Fibroblast of skin of right biceps (primary cell): ENCODE measurements around the gene CXorf38.
A peak's percentile ranks its signal among the peaks of the same experiment; 100 is the strongest.
"Not testable (repeated sequence)": the region's sequence is repeated elsewhere in the genome, so short reads cannot be mapped to it uniquely, and the experiment has no call there.

Source experiments
- DNase-seq: peaks from one replicate; pipeline ENCODE4 v3.0.0-alpha.2; 2013

Gene CXorf38

DNA sequence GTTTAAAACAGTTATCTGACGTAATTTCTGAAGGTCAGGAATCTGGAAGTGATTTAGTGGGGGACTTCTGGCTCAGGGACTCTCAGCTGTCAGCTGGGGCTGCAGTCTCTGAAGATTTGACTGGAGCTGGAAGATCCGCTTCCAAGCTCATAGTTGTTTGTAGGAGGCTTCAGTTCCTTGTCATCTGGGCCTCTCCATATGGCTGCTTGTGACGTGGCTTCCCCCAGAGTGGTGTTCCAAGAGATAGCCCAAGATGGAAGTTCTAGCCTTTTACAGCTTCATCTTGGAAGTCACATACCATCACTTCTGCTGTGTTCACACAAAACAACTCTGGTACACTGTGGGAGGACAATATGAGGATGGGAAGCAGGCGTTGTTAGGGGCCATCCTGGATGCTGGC is 22.1 kb downstream of the CXorf38 start:
- no peak for DNase-seq

DNA sequence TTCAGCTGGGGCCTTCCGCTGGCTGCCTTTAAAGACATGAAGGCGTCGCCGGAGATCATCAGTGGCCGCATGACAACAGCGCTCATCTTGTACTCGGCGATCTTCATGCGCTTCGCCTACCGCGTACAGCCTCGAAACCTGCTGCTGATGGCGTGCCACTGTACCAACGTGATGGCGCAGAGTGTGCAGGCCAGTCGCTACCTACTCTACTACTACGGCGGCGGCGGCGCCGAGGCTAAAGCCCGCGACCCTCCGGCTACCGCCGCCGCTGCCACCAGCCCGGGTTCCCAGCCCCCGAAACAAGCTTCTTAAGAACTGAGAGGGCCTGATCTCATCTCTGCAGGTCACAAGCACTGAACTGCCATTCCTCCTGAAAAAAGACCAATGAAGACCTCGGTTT is 23.7 kb downstream of the CXorf38 start:
- DNase-seq, result no peak

DNA sequence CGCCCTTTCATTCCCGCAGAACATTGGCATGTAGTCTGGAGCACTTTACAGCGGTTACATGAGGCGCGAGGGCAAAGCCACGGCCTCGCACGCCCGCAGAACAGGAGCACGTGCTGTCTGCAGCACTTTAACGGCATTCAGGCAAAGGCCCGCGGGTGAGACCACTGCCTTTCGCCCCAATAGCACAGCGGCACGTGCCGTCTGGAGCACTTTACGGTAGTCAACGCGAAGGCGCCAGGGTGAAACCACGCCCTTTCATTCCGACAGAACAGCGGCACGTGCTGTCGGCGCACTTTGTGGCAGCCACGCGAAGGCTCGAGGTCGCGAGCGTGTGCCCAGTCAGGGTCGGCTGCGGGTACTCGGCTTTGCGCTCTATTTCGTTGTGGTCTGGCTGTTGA is 24.2 kb downstream of the CXorf38 start, which contains the start of gene MPC1L:
Gene MPC1L, plus strand, starts transcription at position 290 of the 398 bp plus-strand sequence. CDS start 138 bp downstream, outside the sequence.
- DNase-seq, result no peak

DNA sequence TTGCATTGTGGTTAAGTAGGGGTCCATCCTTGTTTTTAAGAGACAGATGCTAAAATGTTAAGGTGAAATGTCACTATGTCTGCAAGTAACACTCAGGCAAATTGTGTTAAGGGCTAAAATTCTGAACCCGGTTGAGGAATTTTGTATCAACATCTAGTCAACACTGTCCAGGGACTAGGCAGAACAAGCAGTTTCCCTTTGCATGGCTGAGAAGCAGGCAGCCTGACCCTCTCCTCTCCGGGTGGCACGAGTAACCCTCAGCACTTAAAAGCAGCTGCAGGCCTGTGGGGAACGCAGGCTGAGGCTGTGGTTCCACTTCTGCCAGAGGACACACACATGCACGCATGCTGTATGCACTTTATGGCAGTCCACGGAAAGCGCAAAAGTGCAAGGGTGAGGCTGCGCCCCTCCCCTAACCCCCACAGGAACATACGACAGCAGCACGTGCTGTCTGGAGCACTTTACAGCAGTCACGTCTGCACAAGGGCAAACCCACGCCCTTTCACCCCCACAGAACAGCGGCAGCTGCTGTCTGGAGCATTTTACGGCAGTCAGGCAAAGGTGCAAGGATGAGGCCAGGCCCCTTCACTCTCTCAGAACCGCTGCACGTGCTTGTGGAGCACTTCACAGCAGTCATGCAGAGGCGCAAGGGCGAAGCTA is 24.8 kb downstream of the CXorf38 start:
- DNase-seq, result no peak

DNA sequence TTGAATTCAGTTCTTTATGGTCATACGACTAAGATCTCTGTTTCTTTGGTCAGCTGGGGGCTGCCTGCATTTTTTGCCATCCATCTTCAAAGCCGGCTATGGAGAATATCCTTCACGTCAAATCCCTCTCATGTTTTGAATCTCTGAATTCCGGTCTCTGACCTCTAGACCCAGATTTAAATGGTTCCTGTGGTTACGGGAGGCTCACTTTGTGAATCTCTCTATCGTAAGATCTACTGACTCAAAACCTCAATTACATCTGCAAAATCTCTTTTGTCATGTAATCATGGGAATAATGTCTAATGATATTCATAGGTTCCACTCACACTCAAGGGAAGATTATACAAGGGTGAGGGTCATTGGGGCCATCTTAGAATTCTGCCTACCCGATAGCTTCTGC is 29.8 kb downstream of the CXorf38 start:
- no peak for DNase-seq

DNA sequence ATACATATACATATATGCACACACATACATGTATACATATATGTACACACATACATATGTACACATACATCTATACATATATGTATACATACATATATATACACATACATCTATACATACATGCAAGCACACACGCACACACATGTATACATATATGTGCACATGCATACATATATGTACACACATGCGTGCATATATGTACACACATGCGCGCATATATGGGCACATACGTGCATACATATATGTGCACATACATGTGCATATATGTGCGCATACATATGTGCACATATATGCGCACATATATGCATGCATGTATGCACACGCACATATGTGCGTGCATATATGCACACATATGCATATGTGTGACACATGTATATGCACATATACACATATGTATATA is 31.4 kb downstream of the CXorf38 start:
- no peak for DNase-seq

DNA sequence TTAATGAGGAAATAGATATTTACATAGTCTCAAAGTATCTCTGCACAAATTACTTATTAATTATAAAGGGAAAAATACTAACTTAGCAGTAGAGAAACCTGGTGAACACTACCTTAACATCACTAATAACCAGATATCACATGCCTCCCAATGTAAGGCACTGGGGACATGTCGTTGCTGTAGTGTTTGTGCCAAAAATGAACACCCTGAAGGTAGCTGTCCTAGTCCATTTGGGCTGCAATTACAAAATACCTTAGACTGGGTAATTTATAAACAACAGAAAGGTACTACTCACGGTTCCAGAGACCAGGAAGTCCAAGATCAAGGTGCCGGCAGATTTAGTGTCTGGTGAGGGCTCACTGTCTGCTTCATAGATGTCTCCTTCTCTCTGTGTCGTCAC is 34.9 kb downstream of the CXorf38 start:
- DNase-seq, result no peak

DNA sequence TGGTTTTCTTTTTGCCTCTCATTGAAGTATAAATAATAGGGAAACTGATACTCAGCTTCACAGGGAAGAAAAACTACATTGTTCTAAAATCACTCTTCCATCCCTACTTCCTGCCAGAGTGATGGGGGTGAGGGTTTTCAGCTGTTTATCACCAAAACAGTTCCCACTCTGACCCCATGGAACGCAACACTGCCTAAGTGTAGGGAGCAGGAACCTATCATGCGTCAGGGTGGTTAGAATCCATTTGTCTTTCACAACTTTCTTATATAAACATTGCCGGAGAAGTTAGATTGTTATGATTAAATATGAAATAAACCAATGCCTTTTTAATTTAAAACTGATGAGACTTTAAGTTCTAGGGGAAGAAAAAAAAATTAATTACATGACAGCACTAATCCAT is 40.0 kb downstream of the CXorf38 start:
- no peak for DNase-seq

DNA sequence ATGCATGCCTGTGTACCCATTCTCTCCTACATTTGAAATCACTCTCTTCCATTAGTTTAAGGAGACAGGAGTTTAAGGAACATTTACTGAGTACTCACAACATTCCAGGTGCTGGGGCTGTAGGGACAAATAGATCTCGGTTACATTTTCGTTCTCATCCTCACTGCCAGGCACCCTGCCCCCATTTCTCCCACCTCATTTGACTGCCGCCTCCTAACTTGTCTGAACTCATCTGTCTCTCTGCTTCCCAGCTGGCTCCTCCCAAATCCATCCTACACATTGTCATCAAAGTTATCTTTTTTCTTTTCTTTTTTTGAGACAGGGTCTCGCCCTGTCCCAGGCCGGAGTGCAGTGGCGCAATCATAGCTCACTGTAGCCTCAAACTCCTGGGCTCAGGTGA is 43.9 kb downstream of the CXorf38 start:
- DNase-seq, result no peak

DNA sequence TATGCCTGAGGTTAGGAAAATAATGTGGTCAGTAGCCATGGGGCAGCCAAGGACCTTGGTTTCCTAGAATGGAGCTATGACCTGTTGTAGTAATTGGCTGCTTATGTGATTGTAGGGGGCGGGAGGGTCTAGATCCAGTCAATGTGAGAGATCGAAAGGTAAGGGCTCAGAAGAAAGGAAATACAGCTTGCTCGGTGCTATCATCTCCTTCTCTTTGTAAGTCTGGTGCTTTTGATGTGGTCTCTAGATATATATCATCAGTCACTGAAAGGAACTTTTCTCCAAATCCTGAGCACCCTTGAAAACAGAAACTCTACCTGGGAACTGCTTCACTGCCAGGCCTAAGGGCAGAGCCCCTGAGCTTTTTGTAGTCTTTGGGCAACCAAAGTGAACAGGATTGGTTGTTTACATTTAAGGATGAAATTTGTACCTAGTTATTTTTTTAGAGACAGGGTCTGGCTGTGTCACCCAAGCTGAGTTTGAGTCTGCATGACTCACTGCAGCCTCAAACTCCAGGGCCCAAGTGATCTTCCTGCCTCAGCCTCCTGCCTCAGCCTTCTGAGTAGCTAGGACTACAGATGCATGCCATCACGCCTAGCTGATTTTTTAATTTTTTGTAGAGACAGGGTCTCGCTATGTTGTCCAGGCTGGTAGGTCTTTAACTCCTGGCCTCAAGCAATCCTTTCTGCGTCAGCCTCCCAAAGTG is 57.6 kb downstream of the CXorf38 start:
- DNase-seq, result not testable (repeated sequence)

DNA sequence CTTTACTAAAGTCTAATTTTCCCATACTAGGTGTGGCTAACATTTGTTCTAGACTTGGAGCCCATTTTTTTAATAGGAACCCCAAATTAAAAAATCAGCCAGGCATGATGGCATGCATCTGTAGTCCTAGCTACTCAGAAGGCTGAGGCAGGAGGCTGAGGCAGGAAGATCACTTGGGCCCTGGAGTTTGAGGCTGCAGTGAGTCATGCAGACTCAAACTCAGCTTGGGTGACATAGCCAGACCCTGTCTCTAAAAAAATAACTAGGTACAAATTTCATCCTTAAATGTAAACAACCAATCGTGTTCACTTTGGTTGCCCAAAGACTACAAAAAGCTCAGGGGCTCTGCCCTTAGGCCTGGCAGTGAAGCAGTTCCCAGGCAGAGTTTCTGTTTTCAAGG is 59.7 kb downstream of the CXorf38 start:
- DNase-seq, result not testable (repeated sequence)

DNA sequence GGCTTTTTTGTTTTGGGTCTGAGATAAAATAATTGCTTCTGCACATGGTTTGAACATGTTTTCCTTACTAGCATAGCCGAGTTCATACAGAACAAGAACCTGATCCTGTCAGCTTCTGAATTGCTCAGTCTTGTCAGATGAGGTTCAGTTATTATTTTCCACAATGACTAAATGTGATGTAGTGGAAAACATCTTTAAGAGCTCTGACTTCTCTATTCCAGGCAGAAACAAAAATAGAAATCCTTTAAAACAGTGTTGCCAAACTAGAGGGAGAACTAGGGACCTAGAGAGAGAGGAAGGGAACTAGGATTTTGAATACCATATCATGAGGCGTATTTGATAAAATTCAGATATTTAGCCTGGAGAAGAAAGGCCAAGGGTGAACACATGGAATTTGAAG is 64.5 kb downstream of the CXorf38 start:
- DNase-seq, result no peak

DNA sequence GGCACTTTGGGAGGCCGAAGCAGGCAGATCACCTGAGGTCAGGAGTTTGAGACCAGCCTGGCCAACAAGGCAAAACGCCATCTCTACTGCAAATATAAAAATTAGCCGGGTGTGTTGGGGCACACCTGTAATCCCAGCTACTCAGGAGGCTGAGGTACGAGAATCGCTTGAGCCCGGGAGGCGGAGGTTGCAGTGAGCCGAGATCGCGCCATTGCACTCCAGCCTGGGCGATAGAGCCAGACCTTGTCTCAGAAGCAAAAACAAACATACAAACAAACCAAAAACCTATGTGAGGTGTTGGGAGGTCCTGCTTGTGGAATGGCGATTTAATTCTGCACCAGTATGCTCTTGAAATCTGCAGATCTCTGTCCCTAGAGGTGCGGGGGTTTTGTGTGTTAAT is 65.2 kb downstream of the CXorf38 start:
- not testable (repeated sequence) for DNase-seq

DNA sequence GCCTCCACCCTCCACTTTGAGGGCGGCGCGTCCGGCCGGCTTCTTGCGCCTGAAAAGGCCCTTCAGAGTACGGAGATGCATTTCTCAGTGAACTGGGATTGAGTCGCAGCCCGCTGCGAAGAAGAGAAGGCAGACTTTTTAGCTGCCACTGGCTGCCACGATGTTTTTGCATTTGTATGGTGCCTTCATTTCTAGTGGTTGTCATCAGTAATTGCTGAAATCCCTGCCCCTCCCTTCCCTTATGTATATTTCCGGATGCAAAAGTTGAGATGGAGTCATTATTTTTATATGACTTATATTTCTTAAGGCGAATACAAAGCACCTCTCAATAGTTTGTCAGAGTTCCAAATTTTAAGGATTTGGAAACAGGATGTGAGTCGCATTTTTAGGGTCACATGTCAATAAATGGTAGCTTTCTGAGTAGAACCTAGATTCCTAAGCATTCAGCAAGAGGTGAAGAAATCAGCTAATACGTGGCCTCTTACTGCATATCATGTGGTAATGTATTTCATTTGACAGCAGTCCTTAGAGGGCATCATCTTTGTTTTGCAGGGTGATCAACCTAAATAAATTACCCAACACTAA is 65.9 kb downstream of the CXorf38 start:
- peak; percentile 6 for DNase-seq

DNA sequence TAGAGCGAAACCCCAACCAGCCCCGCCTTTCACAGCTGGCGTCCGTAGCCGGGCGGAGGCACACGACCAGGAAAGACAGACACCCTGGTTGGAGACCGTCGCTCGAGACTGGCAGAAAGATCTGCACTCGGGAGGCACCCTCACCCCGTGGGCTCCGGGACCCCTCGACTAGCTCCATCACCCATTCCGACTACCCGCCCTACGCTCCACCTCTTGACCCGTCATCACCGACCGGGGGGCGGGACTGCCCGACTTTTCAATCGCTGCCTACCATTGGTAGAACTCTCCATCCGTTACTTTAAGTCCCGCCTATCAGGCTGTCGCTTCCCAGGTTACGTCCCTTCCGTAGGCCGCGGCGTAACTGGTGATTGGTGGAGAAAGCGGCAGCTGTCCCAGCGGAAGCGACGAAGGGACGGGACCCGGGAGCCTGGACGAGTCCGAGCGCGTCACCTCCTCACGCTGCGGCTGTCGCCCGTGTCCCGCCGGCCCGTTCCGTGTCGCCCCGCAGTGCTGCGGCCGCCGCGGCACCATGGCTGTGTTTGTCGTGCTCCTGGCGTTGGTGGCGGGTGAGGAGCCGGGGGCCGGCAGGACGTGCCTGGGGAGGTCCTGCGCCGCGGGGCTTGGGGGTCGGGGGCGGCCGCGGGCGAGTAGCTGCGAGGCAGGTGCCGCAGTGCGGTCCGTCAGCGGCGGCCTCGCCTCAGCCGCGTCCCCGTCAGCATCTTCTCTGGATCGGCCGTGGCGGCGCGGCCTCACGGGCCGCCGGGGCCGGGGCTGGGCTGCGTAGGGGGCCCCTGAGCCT is 66.6 kb downstream of the CXorf38 start, which contains the start of gene ATP6AP2:
Gene ATP6AP2, plus strand, starts transcription at position 434 of the 799 bp plus-strand sequence. Its CDS starts 96 bp downstream, at position 530.
- peak; percentile 92 for DNase-seq

DNA sequence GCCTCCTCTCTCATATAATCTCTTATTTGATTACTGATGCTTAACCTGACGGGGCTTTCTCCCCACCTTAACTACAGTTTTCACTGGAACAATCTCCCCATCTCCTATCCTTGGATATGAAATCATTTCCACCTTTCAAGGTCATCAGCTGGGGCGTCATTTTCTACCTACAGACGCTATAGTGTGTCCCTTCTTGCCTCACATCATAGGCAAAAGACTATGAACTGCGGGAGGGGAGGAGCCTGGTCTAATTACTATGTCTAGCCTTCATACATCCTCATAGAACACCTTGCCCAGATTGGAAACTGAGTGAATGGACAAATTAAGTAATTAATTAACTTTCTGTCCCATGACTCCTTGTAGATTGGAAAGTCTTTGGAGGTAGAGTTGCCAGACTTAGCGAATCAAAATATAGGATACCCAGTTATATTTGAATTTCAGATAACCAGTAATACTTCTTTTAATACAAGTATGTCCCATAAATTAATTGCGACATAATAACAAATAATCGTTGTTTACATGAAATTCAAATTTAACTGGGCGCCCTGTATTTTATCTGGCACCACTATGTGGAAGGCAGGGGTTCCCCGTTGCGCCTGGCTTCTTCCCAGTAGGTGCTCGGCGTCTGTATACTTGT is 67.3 kb downstream of the CXorf38 start:
- no peak for DNase-seq

DNA sequence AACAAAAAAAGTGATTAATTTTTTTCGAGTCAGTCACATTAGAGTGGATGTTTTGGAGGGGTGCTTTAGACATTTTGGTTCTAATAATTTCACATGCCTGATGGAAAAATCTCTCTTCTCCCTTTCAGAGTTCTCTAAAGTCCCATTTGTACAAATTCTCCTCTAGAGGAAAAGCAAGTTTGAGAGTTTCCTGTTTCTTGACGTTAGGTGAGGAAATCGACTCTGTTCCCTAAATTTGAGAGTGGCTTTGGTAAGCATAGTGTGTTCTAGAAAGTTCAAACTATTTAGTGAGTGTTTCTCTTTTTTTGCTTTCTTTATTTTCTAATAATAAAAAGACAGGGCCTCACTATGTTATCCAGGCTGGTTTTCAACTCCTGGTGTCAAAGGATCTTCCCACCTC is 68.2 kb downstream of the CXorf38 start:
- no peak for DNase-seq

DNA sequence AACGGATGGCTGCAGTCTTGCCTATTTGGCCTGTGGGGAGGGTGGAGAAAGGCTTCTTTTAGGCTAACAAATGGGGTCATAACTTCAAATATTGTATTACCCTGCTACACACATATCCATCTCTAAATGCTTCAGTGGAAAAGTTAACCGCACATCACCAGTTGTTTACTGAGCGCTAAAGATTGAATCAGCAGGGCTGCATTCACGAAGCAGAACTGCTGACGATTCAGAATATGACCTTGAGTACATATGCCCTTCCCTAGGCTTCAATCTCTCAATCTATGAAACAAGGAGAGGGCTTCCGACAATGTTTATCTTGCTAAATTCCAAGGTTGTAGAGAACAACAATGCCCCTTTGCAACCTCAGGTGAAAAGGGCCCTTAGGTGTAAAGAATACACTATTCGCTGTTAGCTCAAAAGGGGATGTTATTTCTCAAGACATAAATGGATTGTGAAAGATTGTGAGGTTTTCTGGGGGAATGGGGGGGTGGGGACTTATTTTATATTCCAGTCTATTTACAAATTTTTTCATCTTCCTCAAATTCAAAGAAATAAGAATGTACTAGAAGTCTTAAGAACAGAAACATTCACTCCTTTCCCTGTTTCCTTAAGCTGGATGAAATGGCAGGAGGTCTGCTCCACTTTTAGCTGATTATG is 69.2 kb downstream of the CXorf38 start:
- no peak for DNase-seq
